CD4-positive, alpha-beta memory T cell (primary cell): ENCODE results near the gene IHH. TPM values are rescaled to one million over a fixed set of nuclear protein-coding genes. Genes with fewer than 3 reads are reported as not detected.

ENCODE experiments used
- CTCF ChIA-PET: fragments of 350-600 bp; sonication (Branson Sonifier 250); formaldehyde crosslinking; loops from one replicate; lab custom pipeline; 2021; ENCODE audit warnings: inconsistent platforms; ENCODE audit not compliant: partially characterized antibody; lab: Charles Lee
- POLR2A ChIA-PET: fragments of 350-600 bp; sonication (Branson Sonifier 250); formaldehyde crosslinking; loops from one replicate; lab custom pipeline; 2021; ENCODE audit not compliant: partially characterized antibody; lab: Charles Lee
- DNase-seq, 5 donors: peaks; one replicate each; pipeline versions ENCODE4 v3.0.0 to v3.0.0-alpha.2; 2020 to 2022; ENCODE audit warnings: mixed read lengths in 1 of 5
- H3K27ac ChIP-seq: one replicate; pipeline ENCODE4 v1.7.0; 2013; ENCODE audit warnings: low read depth, low read length
- H3K27me3 ChIP-seq: 2 replicates; pipeline ENCODE4 v1.7.0; 2013; ENCODE audit warnings: mild to moderate bottlenecking, low read length, moderate library complexity; ENCODE audit not compliant: insufficient read depth
- H3K36me3 ChIP-seq: 2 replicates; pipeline ENCODE4 v1.7.0; 2013; ENCODE audit warnings: mild to moderate bottlenecking, low read length, moderate library complexity; ENCODE audit not compliant: insufficient read depth
- H3K4me1 ChIP-seq: 2 replicates; pipeline ENCODE4 v1.7.0; 2013; ENCODE audit warnings: mild to moderate bottlenecking, low read length, moderate library complexity; ENCODE audit not compliant: insufficient read depth
- H3K4me3 ChIP-seq, 2 donors: one replicate each; pipeline ENCODE4 v1.7.0; 2013; ENCODE audit warnings: low read length in 2 of 2, mild to moderate bottlenecking in 1 of 2
- H3K9me3 ChIP-seq, 2 donors: one replicate each; pipeline ENCODE4 v1.7.0; 2013; ENCODE audit warnings: low read length in 2 of 2, control low read depth in 1 of 2; ENCODE audit not compliant: control insufficient read depth in 1 of 2
- H3K27ac Mint-ChIP-seq, 7 donors: one replicate each; pipeline ENCODE4 v1.8.0; 2020 to 2021; ENCODE audit warnings: mixed read lengths in 7 of 7, mild to moderate bottlenecking in 6 of 7, inconsistent platforms in 3 of 7, moderate library complexity in 3 of 7
- H3K27me3 Mint-ChIP-seq, 2 donors: one replicate each; pipeline ENCODE4 v1.8.0; 2020 to 2021; ENCODE audit warnings: mixed read lengths in 2 of 2
- H3K36me3 Mint-ChIP-seq, 2 donors: one replicate each; pipeline ENCODE4 v1.8.0; 2020 to 2021; ENCODE audit warnings: mixed read lengths in 2 of 2, inconsistent platforms in 1 of 2, mild to moderate bottlenecking in 1 of 2
- H3K4me1 Mint-ChIP-seq, 4 donors: one replicate each; pipeline ENCODE4 v1.8.0; 2020 to 2021; ENCODE audit warnings: mixed read lengths in 4 of 4, mild to moderate bottlenecking in 1 of 4
- H3K4me3 Mint-ChIP-seq, 8 donors: one replicate each; pipeline ENCODE4 v1.8.0; 2020 to 2021; ENCODE audit warnings: mixed read lengths in 8 of 8, mild to moderate bottlenecking in 7 of 8, moderate library complexity in 6 of 8, inconsistent platforms in 3 of 8
- H3K9me3 Mint-ChIP-seq, 8 donors: one replicate each; pipeline ENCODE4 v1.8.0; 2020 to 2021; ENCODE audit warnings: mixed read lengths in 8 of 8, mild to moderate bottlenecking in 5 of 8, inconsistent platforms in 3 of 8, moderate library complexity in 1 of 8
- intact Hi-C: fragments of 100-400 bp; cut with micrococcal nuclease; formaldehyde crosslinking; loops from one replicate; pipeline ENCODE4 v1.15.1; 2023
- polyA plus RNA-seq, 2 donors: library from polyadenylated mRNA; unstranded; fragments of 300-500 nt; fragmentation: Illumina TruSeq; gene quantifications; one replicate each; pipeline ENCODE4 v1.2.3, GENCODE V29; 2021
- total RNA-seq, 2 experiments: library from RNA; stranded (reverse); gene quantifications; one replicate each; pipeline ENCODE4 v1.2.3, GENCODE V29; 2021

IHH gene
- total and polyA plus RNA-seq, 4 experiments from 2014 or later, result 0.17 TPM; not detected in 3

- no peaks in the 10 kb centered on the region for H3K9me3 ChIP-seq
- no peak for DNase-seq
- no peaks in the 10 kb centered on the region for H3K4me1 Mint-ChIP-seq
- H3K4me3 Mint-ChIP-seq, result no peak overlapping the region
- POLR2A ChIA-PET, result interaction anchor here (1.1 kb wide), 1 partner anchor 9 kb away, joined by 3 read pairs; no protein-coding TSS in a partner anchor
- H3K27ac Mint-ChIP-seq, result no peak overlapping the region
- H3K4me1 ChIP-seq, result no peaks in the 10 kb centered on the region
- CTCF ChIA-PET, result interaction anchor here (0.8 to 5.9 kb wide), 2 partner anchors 8 to 17 kb away, joined by 3 to 33 read pairs; no protein-coding TSS in a partner anchor
- no peaks in the 10 kb centered on the region for H3K9me3 Mint-ChIP-seq
- no peaks in the 10 kb centered on the region for H3K36me3 Mint-ChIP-seq
- no peak overlapping the region for H3K27ac ChIP-seq
- peaks cover 7 to 8% of the 10 kb centered on the region in 2 donors for H3K27me3 Mint-ChIP-seq
- no peaks in the 10 kb centered on the region for H3K36me3 ChIP-seq
- no peaks in the 10 kb centered on the region for H3K27me3 ChIP-seq
- no peak overlapping the region for H3K4me3 ChIP-seq
- intact Hi-C loops, result no loop called here
Measured at GRCh38 chr2:219020604-219021365, 39.9 kb downstream of the IHH start.

GRCh38 chr2:219019436-219019835 is 41.3 kb downstream of the IHH start:
- no peaks in the 10 kb centered on the region for H3K36me3 Mint-ChIP-seq
- no peak overlapping the region for H3K27ac Mint-ChIP-seq
- H3K9me3 Mint-ChIP-seq, result no peaks in the 10 kb centered on the region
- DNase-seq, result no peak
- Histone ChIP-seq H3K4me1 (no peaks in the 10 kb centered on the region), H3K27me3 (no peaks in the 10 kb centered on the region), H3K4me3 (no peak overlapping the region), H3K9me3 (no peaks in the 10 kb centered on the region), H3K36me3 (no peaks in the 10 kb centered on the region), H3K27ac (no peak overlapping the region)
- POLR2A ChIA-PET, result no interaction called here
- no peak overlapping the region for H3K4me3 Mint-ChIP-seq
- CTCF ChIA-PET, result interaction anchor here (5.9 kb wide), 1 partner anchor 9 kb away, joined by 33 read pairs; no protein-coding TSS in a partner anchor
- intact Hi-C loops, result no loop called here
- no peaks in the 10 kb centered on the region for H3K4me1 Mint-ChIP-seq
- peaks cover 8 to 9% of the 10 kb centered on the region in 2 donors for H3K27me3 Mint-ChIP-seq

GRCh38 chr2:219018726-219019125 is 42.0 kb downstream of the IHH start:
- ChIA-PET POLR2A (no interaction called here), CTCF (interaction anchor here (5.9 kb wide), 1 partner anchor 10 kb away, joined by 33 read pairs; no protein-coding TSS in a partner anchor)
- intact Hi-C loops, result no loop called here
- H3K9me3 Mint-ChIP-seq, result no peaks in the 10 kb centered on the region
- no peak for DNase-seq
- H3K4me3 ChIP-seq, result no peak overlapping the region
- H3K4me3 Mint-ChIP-seq, result no peak overlapping the region
- H3K9me3 ChIP-seq, result no peaks in the 10 kb centered on the region
- H3K27me3 ChIP-seq, result no peaks in the 10 kb centered on the region
- no peaks in the 10 kb centered on the region for H3K4me1 ChIP-seq
- H3K27me3 Mint-ChIP-seq, result peaks cover 8 to 9% of the 10 kb centered on the region in 2 donors
- no peak overlapping the region for H3K27ac ChIP-seq
- no peak overlapping the region for H3K27ac Mint-ChIP-seq
- H3K4me1 Mint-ChIP-seq, result no peaks in the 10 kb centered on the region
- H3K36me3 ChIP-seq, result no peaks in the 10 kb centered on the region
- no peaks in the 10 kb centered on the region for H3K36me3 Mint-ChIP-seq

- no peaks in the 10 kb centered on the region for H3K9me3 ChIP-seq
- Mint-ChIP-seq H3K4me1 (no peaks in the 10 kb centered on the region), H3K27ac (no peak overlapping the region), H3K4me3 (no peak overlapping the region), H3K27me3 (peaks cover 8 to 9% of the 10 kb centered on the region in 2 donors), H3K36me3 (no peaks in the 10 kb centered on the region), H3K9me3 (no peaks in the 10 kb centered on the region)
- no peaks in the 10 kb centered on the region for H3K4me1 ChIP-seq
- intact Hi-C loops, result no loop called here
- no peaks in the 10 kb centered on the region for H3K36me3 ChIP-seq
- H3K27me3 ChIP-seq, result no peaks in the 10 kb centered on the region
- DNase-seq, result no peak
- ChIA-PET POLR2A (no interaction called here), CTCF (interaction anchor here (2.8 to 5.9 kb wide), 2 partner anchors 10 to 22 kb away, joined by 8 to 33 read pairs; no protein-coding TSS in a partner anchor)
- H3K27ac ChIP-seq, result no peak overlapping the region
- H3K4me3 ChIP-seq, result no peak overlapping the region
Measured at GRCh38 chr2:219018286-219018685, 42.4 kb downstream of the IHH start.

GRCh38 chr2:219017201-219017931 is 43.4 kb downstream of the IHH start:
- Mint-ChIP-seq H3K4me3 (no peak overlapping the region), H3K36me3 (no peaks in the 10 kb centered on the region), H3K9me3 (no peaks in the 10 kb centered on the region), H3K27me3 (peaks cover 5 to 16% of the 10 kb centered on the region in 2 donors), H3K27ac (no peak overlapping the region), H3K4me1 (no peaks in the 10 kb centered on the region)
- no peaks in the 10 kb centered on the region for H3K36me3 ChIP-seq
- H3K27me3 ChIP-seq, result no peaks in the 10 kb centered on the region
- no peaks in the 10 kb centered on the region for H3K9me3 ChIP-seq
- no peak overlapping the region for H3K27ac ChIP-seq
- H3K4me1 ChIP-seq, result no peaks in the 10 kb centered on the region
- POLR2A ChIA-PET, result no interaction called here
- H3K4me3 ChIP-seq, result no peak overlapping the region
- CTCF ChIA-PET, result interaction anchor here (2.8 to 5.9 kb wide), 2 partner anchors 11 to 21 kb away, joined by 8 to 33 read pairs; no protein-coding TSS in a partner anchor
- DNase-seq, result no peak
- intact Hi-C loops, result no loop called here

GRCh38 chr2:219016721-219017120 is 44.0 kb downstream of the IHH start:
- no peaks in the 10 kb centered on the region for H3K27me3 ChIP-seq
- no peak overlapping the region for H3K27ac ChIP-seq
- Mint-ChIP-seq H3K27me3 (peaks cover 5 to 18% of the 10 kb centered on the region in 2 donors), H3K4me3 (no peak overlapping the region), H3K9me3 (peaks cover 0 to 2% (median 0%) of the 10 kb centered on the region in 8 donors), H3K27ac (no peak overlapping the region), H3K36me3 (no peaks in the 10 kb centered on the region), H3K4me1 (no peaks in the 10 kb centered on the region)
- ChIA-PET CTCF (interaction anchor here (2.8 to 5.9 kb wide), 2 partner anchors 12 to 21 kb away, joined by 8 to 33 read pairs; no protein-coding TSS in a partner anchor), POLR2A (no interaction called here)
- intact Hi-C loops, result no loop called here
- DNase-seq, result no peak
- no peaks in the 10 kb centered on the region for H3K4me1 ChIP-seq
- H3K4me3 ChIP-seq, result no peak overlapping the region
- no peaks in the 10 kb centered on the region for H3K9me3 ChIP-seq
- H3K36me3 ChIP-seq, result no peaks in the 10 kb centered on the region

GRCh38 chr2:219010873-219011272 is 49.8 kb downstream of the IHH start:
- Mint-ChIP-seq H3K4me3 (no peak overlapping the region), H3K36me3 (no peaks in the 10 kb centered on the region), H3K27me3 (peaks cover 11 to 22% of the 10 kb centered on the region in 2 donors), H3K9me3 (peaks cover 0 to 4% (median 0%) of the 10 kb centered on the region in 8 donors), H3K4me1 (no peaks in the 10 kb centered on the region), H3K27ac (no peak overlapping the region)
- CTCF ChIA-PET, result interaction anchor here (0.7 to 1.5 kb wide), 7 partner anchors 19 to 409 kb away, joined by 3 to 9 read pairs (median 5); no protein-coding TSS in a partner anchor
- Histone ChIP-seq H3K36me3 (no peaks in the 10 kb centered on the region), H3K4me3 (no peak overlapping the region), H3K27me3 (no peaks in the 10 kb centered on the region), H3K9me3 (no peaks in the 10 kb centered on the region), H3K4me1 (no peaks in the 10 kb centered on the region), H3K27ac (no peak overlapping the region)
- POLR2A ChIA-PET, result no interaction called here
- intact Hi-C loops, result loop anchor here (1.0 kb wide), 1 partner anchor 144 kb away; no protein-coding TSS in a partner anchor
- no peak for DNase-seq
